ENCODE data around the gene PCYT2.

PCYT2 gene

DNA sequence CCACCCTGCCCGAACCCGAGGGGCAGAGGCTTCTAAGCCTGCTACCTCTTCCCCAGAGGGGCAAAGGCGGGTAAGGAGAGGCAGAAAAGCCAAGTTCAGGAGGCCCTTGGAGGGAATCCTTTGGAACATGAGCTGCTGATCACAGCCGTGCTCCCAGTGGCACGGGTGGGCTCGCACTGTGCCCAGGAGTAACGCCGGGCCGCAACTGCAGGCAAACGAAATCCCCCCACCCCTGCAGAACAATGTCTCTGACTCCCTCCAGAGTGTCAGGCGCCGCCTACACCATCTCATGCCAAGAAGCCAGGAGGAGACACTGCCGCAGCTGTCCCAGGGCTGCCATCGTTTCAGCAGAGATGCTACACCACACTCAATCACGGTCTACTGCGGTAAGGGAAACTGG is 59.8 kb downstream of the PCYT2 start:
- no peak for DNase-seq
